Smooth muscle cell (in vitro differentiated cells): Measurements from ENCODE around the gene LRRC28. TPM values are rescaled to one million over a fixed set of nuclear protein-coding genes. Genes with fewer than 3 reads are reported as not detected.

Experiments used
- DNase-seq: peaks from one replicate; lab custom pipeline; 2025; ENCODE audit not compliant: unreplicated experiment; lab: John Stamatoyannopoulos, UW
- H2AFZ ChIP-seq: fragments of 200-600 bp; sonication (generic); 2 replicates; pipeline ENCODE4 v1.6.0; 2016; ENCODE audit warnings: antibody characterized with exemption, low read depth, mild to moderate bottlenecking
- H3F3A ChIP-seq: fragments of 200-600 bp; sonication (generic); 2 replicates; pipeline ENCODE4 v1.6.0; 2017; ENCODE audit warnings: antibody characterized with exemption, low read depth
- H3K27ac ChIP-seq: fragments of 200-600 bp; sonication (generic); 2 replicates; pipeline ENCODE4 v1.5.1; 2016; ENCODE audit warnings: low read depth, mild to moderate bottlenecking
- H3K27me3 ChIP-seq: fragments of 200-600 bp; sonication (generic); 2 replicates; pipeline ENCODE4 v1.6.1; 2016; ENCODE audit warnings: low read depth, mild to moderate bottlenecking
- H3K36me3 ChIP-seq: fragments of 200-600 bp; sonication (generic); 2 replicates; pipeline ENCODE4 v1.5.1; 2016; ENCODE audit warnings: low read depth
- H3K4me1 ChIP-seq: fragments of 200-600 bp; sonication (generic); 2 replicates; pipeline ENCODE4 v1.5.1; 2016; ENCODE audit warnings: low read depth
- H3K4me2 ChIP-seq: fragments of 200-600 bp; sonication (generic); 2 replicates; pipeline ENCODE4 v1.6.0; 2016; ENCODE audit warnings: mild to moderate bottlenecking
- H3K4me3 ChIP-seq: fragments of 200-600 bp; sonication (generic); 2 replicates; pipeline ENCODE4 v1.5.1; 2016; ENCODE audit warnings: mild to moderate bottlenecking
- H3K79me2 ChIP-seq: fragments of 200-600 bp; sonication (generic); 2 replicates; pipeline ENCODE4 v1.6.0; 2016; ENCODE audit warnings: low read depth, mild to moderate bottlenecking
- H3K9ac ChIP-seq: fragments of 200-600 bp; sonication (generic); 2 replicates; pipeline ENCODE4 v1.6.0; 2016; ENCODE audit warnings: low read depth
- H3K9me3 ChIP-seq: fragments of 200-600 bp; sonication (generic); replicated peaks from 2 replicates; pipeline ENCODE4 v1.5.1; 2016; ENCODE audit warnings: low read depth
- H4K20me1 ChIP-seq: fragments of 200-600 bp; sonication (generic); 2 replicates; pipeline ENCODE4 v1.6.0; 2016; ENCODE audit warnings: low read depth
- WGBS: methylation state at CpG from one replicate; pipeline ENCODE4 v1.1.7; 2016; ENCODE audit warnings: low lambda C conversion rate; 5-methylcytosine and 5-hydroxymethylcytosine counted together
- polyA plus RNA-seq: library from polyadenylated mRNA; unstranded; fragments of >200 nt; fragmentation: Nextera tagmentation; extraction: Ambion mirVana; gene quantifications from 2 replicates; pipeline ENCODE4 v1.2.1, GENCODE V29; 2016
- total RNA-seq: library from RNA; depleted of rRNA; stranded (reverse); fragments of >200 nt; gene quantifications from 2 replicates; pipeline ENCODE4 v1.2.3, GENCODE V29; 2014
- TF ChIP-seq, protein P1 (sequence below): fragments of 200-600 bp; sonication (generic); IDR thresholded peaks from 2 replicates; pipeline ENCODE4 v1.5.1; 2017; ENCODE audit warnings: borderline replicate concordance, mild to moderate bottlenecking, antibody characterized with exemption; ENCODE audit not compliant: insufficient read depth, poor library complexity, severe bottlenecking

The LRRC28 gene
- total and polyA plus RNA-seq, 2 experiments from 2014 or later, result 26.5 to 28.8 TPM

DNA sequence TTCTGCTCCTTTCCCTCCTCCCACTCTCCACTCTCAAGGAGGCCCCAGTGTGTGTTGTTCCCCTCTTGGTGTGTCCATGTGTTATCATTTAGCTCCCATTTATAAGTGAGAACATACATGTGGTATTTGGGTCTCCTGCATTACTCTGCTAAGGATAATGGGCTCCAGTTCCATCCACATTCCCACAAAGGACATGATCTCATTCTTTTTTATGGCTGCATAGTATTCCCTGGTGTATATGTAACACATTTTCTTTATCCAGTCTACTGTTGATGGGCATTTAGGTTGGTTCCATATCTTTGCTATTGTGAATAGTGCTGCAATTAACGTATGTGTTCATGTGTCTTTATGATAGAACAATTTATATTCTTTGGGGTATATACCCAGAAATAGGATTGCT lies 170.5 kb downstream of the LRRC28 start:
- H3K9ac ChIP-seq, result no peak overlapping the region
- no peaks in the 10 kb centered on the region for H3F3A ChIP-seq
- H2AFZ ChIP-seq, result no peak overlapping the region
- TF ChIP-seq, protein P1, sequence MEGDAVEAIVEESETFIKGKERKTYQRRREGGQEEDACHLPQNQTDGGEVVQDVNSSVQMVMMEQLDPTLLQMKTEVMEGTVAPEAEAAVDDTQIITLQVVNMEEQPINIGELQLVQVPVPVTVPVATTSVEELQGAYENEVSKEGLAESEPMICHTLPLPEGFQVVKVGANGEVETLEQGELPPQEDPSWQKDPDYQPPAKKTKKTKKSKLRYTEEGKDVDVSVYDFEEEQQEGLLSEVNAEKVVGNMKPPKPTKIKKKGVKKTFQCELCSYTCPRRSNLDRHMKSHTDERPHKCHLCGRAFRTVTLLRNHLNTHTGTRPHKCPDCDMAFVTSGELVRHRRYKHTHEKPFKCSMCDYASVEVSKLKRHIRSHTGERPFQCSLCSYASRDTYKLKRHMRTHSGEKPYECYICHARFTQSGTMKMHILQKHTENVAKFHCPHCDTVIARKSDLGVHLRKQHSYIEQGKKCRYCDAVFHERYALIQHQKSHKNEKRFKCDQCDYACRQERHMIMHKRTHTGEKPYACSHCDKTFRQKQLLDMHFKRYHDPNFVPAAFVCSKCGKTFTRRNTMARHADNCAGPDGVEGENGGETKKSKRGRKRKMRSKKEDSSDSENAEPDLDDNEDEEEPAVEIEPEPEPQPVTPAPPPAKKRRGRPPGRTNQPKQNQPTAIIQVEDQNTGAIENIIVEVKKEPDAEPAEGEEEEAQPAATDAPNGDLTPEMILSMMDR, result no peak
- H3K27me3 ChIP-seq, result no peaks in the 10 kb centered on the region
- no peak for DNase-seq
- WGBS, result 94% methylated on average over 1 of the region's 1 CpG
- H3K4me1 ChIP-seq, result peaks cover 6% of the 10 kb centered on the region
- no peaks in the 10 kb centered on the region for H3K79me2 ChIP-seq
- no peaks in the 10 kb centered on the region for H4K20me1 ChIP-seq
- no peaks in the 10 kb centered on the region for H3K9me3 ChIP-seq
- H3K36me3 ChIP-seq, result no peaks in the 10 kb centered on the region
- H3K27ac ChIP-seq, result no peak overlapping the region
- no peak overlapping the region for H3K4me2 ChIP-seq
- H3K4me3 ChIP-seq, result no peak overlapping the region

DNA sequence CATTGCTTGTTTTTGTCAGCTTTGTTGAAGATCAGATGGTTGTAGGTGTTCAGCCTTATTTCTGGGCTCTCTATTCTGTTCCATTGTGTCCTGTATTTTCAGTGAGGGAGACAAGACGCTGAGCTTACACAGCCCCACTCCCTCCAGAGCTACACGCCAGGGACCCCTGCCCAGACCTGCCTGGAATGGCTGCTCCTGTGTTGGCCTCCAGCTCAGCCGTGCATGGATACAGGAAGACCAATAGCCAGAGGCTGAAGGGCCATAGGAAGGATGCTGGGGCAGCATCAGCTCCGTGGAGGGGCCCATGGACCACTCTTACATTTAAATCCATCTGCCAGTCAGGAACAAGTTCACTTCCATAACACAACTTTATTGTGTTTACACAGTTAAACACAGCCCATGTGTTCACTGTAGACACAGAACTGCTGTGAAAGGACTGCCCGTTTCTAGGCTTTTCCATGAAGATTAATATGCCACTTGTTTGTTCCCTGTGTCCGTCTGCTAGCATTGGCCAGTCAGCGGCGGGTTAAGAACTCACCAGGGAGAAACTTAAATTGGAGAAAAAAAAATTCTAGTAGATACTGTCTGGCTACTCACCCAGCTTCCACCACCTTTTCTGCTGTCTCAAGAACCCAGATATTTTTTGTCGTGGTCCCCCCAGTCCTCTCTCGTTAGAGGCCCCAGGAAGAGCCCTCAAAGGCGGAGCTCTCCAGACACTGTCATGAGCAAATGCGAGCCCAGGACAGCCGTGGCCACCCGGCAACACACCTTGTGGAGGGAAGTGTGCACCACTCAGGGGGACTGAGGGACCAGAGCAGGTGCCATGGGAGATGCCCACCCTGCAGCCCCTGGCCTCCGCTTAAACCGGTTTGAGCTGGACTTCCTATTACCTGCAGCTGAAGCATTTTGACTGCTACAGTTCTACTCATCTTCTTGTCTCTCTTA lies 172.2 kb downstream of the LRRC28 start:
- no peaks in the 10 kb centered on the region for H3K27me3 ChIP-seq
- no peak overlapping the region for H3K9ac ChIP-seq
- H3K27ac ChIP-seq, result no peak overlapping the region
- no peaks in the 10 kb centered on the region for H4K20me1 ChIP-seq
- peaks cover 6% of the 10 kb centered on the region for H3K4me1 ChIP-seq
- H3K4me3 ChIP-seq, result no peak overlapping the region
- H2AFZ ChIP-seq, result no peak overlapping the region
- H3K4me2 ChIP-seq, result no peak overlapping the region
- no peak for DNase-seq
- no peaks in the 10 kb centered on the region for H3K9me3 ChIP-seq
- 88% methylated on average over 16 of the region's 16 CpGs for WGBS
- no peaks in the 10 kb centered on the region for H3F3A ChIP-seq
- no peaks in the 10 kb centered on the region for H3K79me2 ChIP-seq
- TF ChIP-seq, protein P1, result no peak
- no peaks in the 10 kb centered on the region for H3K36me3 ChIP-seq

DNA sequence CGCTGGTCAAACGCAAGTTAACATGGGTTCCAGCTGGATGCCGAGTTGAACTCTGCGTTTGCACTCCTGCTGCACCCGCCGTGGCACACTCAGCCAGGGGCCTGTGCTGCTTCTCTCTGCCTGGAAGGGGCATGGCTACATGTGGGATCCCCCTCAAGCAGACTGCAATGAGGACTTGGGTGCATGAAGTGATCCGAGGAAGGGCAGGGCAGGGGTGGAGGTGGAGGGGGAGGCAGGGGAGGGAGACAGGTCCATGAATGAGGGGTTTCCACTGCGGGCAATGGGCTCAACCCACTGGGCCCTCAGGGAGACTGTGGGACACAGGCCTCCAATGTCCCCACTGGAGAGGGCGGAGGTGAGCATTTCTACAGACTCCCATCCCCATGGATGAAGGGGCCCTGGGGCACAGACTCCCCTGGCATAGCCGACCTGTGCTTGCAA lies 172.9 kb downstream of the LRRC28 start:
- Histone ChIP-seq H3K4me1 (peaks cover 6% of the 10 kb centered on the region), H3K4me2 (no peak overlapping the region), H3K9me3 (no peaks in the 10 kb centered on the region), H3K9ac (no peak overlapping the region), H3F3A (no peaks in the 10 kb centered on the region), H3K4me3 (no peak overlapping the region), H3K79me2 (no peaks in the 10 kb centered on the region), H3K27ac (no peak overlapping the region), H3K36me3 (no peaks in the 10 kb centered on the region), H3K27me3 (no peaks in the 10 kb centered on the region), H2AFZ (no peak overlapping the region), H4K20me1 (no peaks in the 10 kb centered on the region)
- no peak for DNase-seq
- WGBS, result 97% methylated on average over 10 of the region's 10 CpGs
- TF ChIP-seq, protein P1, result no peak
